HEK293 (cell line): ENCODE results near the gene TBX5.

Experiments
- GLI4 ChIP-seq: fragments of 450-650 bp; formaldehyde crosslinking; IDR thresholded peaks from 2 replicates; pipeline ENCODE4 v1.5.1; 2016; ENCODE audit warnings: missing biosample characterization, missing genetic modification characterization
- ZNF785 ChIP-seq: fragments of 450-650 bp; formaldehyde crosslinking; IDR thresholded peaks from 2 replicates; pipeline ENCODE4 v1.5.1; 2016; ENCODE audit warnings: missing biosample characterization, missing genetic modification characterization

- TF ChIP-seq GLI4 (no peak), ZNF785 (no peak)
Measured at GRCh38 chr12:114381177-114381576, 24.8 kb downstream of the TBX5 start.
